Measurements from ENCODE around the gene TMEM14C.

The TMEM14C gene

DNA sequence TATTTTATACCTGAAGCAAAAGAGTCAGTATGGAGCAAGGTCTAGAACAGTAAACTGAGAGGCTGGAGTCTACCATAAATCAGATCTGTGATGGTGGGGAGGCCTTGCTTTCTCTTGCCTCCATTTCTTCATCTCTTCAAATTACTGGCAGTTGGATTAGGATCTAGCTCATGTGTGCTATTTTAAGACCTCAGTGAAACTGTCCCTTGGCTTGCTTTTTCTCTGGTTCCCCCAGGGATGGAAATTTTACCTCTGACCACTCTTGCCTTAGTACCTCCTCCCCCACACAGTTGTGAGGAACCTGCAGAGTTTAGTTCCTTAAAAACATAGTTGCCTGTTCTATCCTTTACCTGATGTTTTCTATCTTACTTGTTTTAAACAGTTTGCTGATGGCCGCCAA lies 33.2 kb downstream of the TMEM14C start:
- Histone ChIP-seq H3K36me3 (peaks cover 96% of the 10 kb centered on the region), H3K27ac (no peak overlapping the region), H3K4me2 (no peak overlapping the region), H3K27me3 (no peaks in the 10 kb centered on the region), H3K4me1 (no peaks in the 10 kb centered on the region), H4K20me1 (peaks cover 80% of the 10 kb centered on the region), H3K9ac (no peak overlapping the region), H3K4me3 (no peak overlapping the region), H3K9me3 (no peaks in the 10 kb centered on the region)
- TF ChIP-seq Cebpa-rat (IDR thresholded peaks at IDR 0.05) = no peak

DNA sequence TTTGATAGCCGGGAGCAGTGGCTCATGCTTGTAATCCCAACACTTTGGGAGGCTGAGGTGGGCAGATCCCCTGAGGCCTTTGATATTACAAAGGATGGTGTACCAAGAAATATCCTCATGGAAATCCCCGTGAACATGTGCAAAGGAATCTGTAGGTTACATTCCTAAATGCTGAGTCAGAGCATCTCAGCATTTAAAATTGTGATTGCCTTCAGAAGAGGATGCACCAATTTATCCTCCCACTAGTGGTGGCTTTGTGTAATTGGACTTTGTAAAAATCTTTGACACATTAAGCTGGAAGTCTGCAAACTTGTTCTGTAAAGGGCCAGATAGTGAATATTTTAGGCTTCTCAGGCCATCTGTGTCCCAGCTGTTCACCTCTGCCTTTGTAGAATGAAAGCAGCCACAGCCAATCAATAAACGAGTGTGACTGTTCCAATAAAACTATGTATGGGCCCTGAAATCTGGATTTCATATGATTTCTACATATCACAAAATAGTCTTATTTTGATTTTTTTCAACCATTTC lies 36.5 kb downstream of the TMEM14C start:
- no peaks in the 10 kb centered on the region for H3K4me1 ChIP-seq
- no peaks in the 10 kb centered on the region for H3K27me3 ChIP-seq
- no peak overlapping the region for H3K27ac ChIP-seq
- H4K20me1 ChIP-seq = peaks cover 50% of the 10 kb centered on the region
- no peak for TF ChIP-seq Cebpa-rat (IDR thresholded peaks at IDR 0.05)
- H3K4me3 ChIP-seq = no peak overlapping the region
- H3K4me2 ChIP-seq = no peak overlapping the region
- H3K36me3 ChIP-seq = peaks cover 85% of the 10 kb centered on the region
- no peaks in the 10 kb centered on the region for H3K9me3 ChIP-seq
- no peak overlapping the region for H3K9ac ChIP-seq

DNA sequence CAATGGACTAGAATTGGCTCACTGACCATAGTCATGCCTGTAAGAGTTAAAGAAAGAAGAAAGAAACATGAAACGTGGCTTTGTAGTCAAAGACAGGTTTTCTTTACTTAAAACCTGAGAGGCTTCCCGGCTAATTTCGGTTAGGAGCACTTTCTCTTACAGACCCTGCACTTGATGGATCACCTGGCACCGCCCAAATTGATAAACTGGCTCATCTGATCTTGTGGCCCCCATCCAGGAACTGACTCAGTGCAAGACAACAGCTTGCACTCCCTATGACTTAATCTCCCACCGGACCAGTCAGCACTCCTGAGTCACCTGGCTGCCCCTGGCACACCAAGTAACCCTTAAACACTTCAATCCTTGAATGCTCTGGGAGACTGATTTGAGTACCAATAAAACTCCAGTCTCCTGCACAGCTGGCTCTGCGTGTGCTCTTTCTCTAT lies 37.0 kb downstream of the TMEM14C start:
- Histone ChIP-seq H3K27ac (no peak overlapping the region), H3K9ac (no peak overlapping the region)

DNA sequence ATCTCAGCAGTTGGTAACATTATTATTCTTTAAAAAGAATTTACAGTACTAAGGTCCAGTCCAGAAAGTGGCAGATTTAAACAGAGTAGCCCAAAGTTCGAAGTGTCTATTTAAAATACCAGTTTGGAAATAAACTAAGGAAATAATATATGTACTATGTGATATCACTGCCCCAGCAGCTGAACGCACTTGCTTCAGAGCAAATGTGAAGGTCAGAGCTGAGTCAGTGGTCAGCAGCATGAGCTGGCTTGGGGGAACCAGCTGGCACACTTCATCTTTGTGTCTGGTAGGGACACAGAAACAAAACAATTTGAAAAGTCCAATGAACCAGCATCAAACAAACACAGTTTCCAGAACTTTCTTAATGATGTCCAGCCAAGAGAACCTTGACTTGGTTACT lies 40.1 kb downstream of the TMEM14C start:
- Histone ChIP-seq H3K27me3 (no peaks in the 10 kb centered on the region), H3K9ac (no peak overlapping the region), H3K4me2 (no peak overlapping the region), H3K36me3 (peaks cover 62% of the 10 kb centered on the region), H3K9me3 (no peaks in the 10 kb centered on the region), H3K4me3 (no peak overlapping the region), H3K27ac (no peak overlapping the region), H4K20me1 (peaks cover 22% of the 10 kb centered on the region; the same call in 1 of the 2 replicates), H3K4me1 (no peaks in the 10 kb centered on the region)
- TF ChIP-seq Cebpa-rat (IDR thresholded peaks at IDR 0.05) = no peak

More for the DNA sequence above, 37.0 kb downstream of the TMEM14C start:
- Histone ChIP-seq H3K27me3 (no peaks in the 10 kb centered on the region), H3K4me3 (no peak overlapping the region), H3K4me2 (no peak overlapping the region), H4K20me1 (peaks cover 45% of the 10 kb centered on the region), H3K4me1 (no peaks in the 10 kb centered on the region), H3K36me3 (peaks cover 80% of the 10 kb centered on the region), H3K9me3 (no peaks in the 10 kb centered on the region)
- TF ChIP-seq Cebpa-rat (IDR thresholded peaks at IDR 0.05) = no peak

DNA sequence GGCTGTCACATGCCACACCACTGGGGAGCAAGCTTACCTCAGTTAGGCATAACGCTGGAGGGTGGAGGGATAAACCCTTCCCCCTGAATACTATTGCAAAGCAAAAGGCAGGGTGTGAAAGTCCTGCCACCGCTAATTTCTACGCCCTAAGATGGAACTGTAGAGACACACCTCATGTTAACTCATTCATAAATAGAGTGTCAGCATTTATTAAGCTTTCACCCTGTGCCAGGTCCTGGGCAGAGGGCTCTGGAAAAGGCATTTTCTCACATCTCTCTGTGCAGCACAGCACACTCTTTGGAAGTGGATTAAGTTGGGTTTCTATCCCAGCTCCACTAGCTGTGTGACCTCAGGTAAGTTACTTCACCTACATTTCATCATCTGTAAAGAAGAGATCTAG lies 46.5 kb downstream of the TMEM14C start:
- Histone ChIP-seq H3K27ac (no peak overlapping the region), H3K4me3 (no peak overlapping the region), H3K4me1 (no peaks in the 10 kb centered on the region), H3K27me3 (no peaks in the 10 kb centered on the region), H3K9ac (no peak overlapping the region), H3K36me3 (peaks cover 41% of the 10 kb centered on the region), H3K4me2 (no peak overlapping the region), H3K9me3 (no peaks in the 10 kb centered on the region), H4K20me1 (no peaks in the 10 kb centered on the region)
- TF ChIP-seq Cebpa-rat (IDR thresholded peaks at IDR 0.05) = no peak

DNA sequence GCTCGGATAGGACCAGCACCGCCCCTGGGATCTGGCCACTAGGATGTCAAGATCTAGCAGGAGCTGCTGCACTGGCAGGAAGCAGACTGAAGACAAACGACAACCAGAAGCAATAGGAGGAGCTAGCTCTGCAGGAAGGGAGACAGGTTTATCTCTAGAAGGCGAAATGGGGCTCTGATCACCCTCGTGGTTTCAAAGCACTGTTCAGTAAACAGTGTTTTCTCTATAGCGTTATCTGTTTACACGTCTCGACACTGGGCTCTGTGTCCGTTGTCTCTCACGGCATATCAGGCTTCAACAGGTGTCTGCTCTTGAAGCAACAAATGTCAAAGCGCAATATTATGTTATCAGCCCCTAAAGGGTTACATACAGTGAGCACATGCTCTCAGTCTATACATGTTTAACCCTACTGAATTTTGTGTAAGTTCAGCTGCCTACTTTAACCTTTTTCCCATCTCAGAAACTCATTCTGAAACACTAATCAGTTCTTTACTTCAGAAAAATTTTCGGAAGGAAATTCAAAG lies 48.6 kb downstream of the TMEM14C start:
- Histone ChIP-seq H3K36me3 (peaks cover 50% of the 10 kb centered on the region), H4K20me1 (no peaks in the 10 kb centered on the region), H3K4me2 (no peak overlapping the region), H3K4me3 (no peak overlapping the region), H3K9ac (no peak overlapping the region), H3K9me3 (no peaks in the 10 kb centered on the region), H3K27ac (no peak overlapping the region), H3K4me1 (no peaks in the 10 kb centered on the region), H3K27me3 (no peaks in the 10 kb centered on the region)
- TF ChIP-seq Cebpa-rat (IDR thresholded peaks at IDR 0.05) = no peak

DNA sequence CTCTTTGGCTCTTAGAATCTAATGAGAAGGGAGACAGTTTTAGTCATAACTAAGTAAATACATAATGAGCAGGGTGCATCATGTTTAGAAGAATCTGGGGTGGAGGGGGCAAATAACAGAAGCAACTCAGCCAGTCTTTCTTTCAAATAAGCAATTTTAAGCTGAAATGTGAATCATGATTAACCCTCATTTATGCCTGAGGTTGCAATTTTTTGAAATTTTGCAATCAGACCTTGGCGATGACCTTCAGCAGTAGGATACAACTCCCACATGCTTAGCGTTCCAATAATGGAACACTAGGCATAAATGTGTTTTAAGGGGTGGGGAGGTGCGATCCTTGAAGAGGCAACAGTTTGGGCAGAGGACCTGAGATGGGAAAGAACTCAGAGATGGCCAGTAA lies 55.4 kb downstream of the TMEM14C start:
- no peak for TF ChIP-seq Cebpa-rat (IDR thresholded peaks at IDR 0.05)
- Histone ChIP-seq H3K9ac (no peak overlapping the region), H3K36me3 (peaks cover 54% of the 10 kb centered on the region), H3K4me2 (no peak overlapping the region), H3K9me3 (no peaks in the 10 kb centered on the region), H3K4me1 (no peaks in the 10 kb centered on the region), H3K27me3 (no peaks in the 10 kb centered on the region), H3K4me3 (no peak overlapping the region), H4K20me1 (no peaks in the 10 kb centered on the region), H3K27ac (no peak overlapping the region)

DNA sequence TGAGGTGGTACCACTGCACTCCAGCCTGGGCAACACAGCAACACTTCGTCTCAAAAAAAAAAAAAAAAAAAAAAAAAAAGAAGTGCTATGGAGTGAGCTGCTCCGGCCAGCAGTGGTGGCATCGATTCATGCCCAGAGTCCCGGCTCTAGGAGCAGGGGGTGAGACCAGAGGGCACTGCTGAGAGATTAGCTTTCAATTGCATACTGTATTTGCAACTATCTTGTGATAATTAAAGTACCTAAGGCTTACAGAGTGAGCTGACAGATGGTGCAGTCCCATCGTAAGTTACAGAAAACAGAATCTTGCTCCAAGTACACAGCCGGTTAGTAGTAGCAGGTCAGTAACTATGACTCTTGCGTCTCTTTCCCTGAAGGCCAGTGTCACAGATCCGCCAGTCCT lies 56.2 kb downstream of the TMEM14C start:
- H4K20me1 ChIP-seq = no peaks in the 10 kb centered on the region
- H3K4me3 ChIP-seq = no peak overlapping the region
- no peaks in the 10 kb centered on the region for H3K27me3 ChIP-seq
- no peaks in the 10 kb centered on the region for H3K9me3 ChIP-seq
- no peak for TF ChIP-seq Cebpa-rat (IDR thresholded peaks at IDR 0.05)
- no peak overlapping the region for H3K4me2 ChIP-seq
- no peak overlapping the region for H3K9ac ChIP-seq
- H3K36me3 ChIP-seq = peaks cover 63% of the 10 kb centered on the region
- H3K27ac ChIP-seq = no peak overlapping the region
- no peaks in the 10 kb centered on the region for H3K4me1 ChIP-seq

Data from BLaER1 (cell line).